ENCODE measurements around the gene CA7.

DNA sequence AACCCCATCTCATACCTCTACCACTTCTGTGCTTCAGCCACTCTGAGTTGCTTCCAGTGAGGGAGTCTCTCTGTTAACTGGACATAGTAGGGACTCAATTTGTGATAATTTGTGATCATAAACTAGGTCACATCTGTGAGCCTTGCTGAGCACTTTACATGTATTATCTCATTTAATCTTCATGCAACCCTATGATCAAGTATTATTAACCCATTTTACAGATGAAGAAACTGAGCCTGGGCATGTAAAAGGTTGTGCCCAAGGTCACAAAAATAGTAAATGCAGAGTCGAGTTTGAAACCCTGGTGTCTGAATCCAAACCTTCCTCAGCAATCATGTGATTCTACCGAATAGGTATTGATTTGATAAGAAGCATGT lies 54.7 kb downstream of the CA7 start:
- TF ChIP-seq, protein P1, sequence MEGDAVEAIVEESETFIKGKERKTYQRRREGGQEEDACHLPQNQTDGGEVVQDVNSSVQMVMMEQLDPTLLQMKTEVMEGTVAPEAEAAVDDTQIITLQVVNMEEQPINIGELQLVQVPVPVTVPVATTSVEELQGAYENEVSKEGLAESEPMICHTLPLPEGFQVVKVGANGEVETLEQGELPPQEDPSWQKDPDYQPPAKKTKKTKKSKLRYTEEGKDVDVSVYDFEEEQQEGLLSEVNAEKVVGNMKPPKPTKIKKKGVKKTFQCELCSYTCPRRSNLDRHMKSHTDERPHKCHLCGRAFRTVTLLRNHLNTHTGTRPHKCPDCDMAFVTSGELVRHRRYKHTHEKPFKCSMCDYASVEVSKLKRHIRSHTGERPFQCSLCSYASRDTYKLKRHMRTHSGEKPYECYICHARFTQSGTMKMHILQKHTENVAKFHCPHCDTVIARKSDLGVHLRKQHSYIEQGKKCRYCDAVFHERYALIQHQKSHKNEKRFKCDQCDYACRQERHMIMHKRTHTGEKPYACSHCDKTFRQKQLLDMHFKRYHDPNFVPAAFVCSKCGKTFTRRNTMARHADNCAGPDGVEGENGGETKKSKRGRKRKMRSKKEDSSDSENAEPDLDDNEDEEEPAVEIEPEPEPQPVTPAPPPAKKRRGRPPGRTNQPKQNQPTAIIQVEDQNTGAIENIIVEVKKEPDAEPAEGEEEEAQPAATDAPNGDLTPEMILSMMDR (IDR thresholded peaks at IDR 0.05) = no peak
- TF ChIP-seq POLR2A (IDR thresholded peaks at IDR 0.05; ENCODE audit: low read depth) (no peak), POLR2AphosphoS5 (IDR thresholded peaks at IDR 0.05) (no peak)
